Measurements from ENCODE around the gene CSNK1G2.

Gene CSNK1G2

GRCh38 chr19:1941146-1942077 lies at the start of gene CSNK1G2:
Gene CSNK1G2, plus strand, starts transcription at chr19:1941172. Its CDS starts 28,601 bp downstream, at chr19:1969773.
- no peak for DNase-seq (ENCODE audit: low read depth in 4 of 4, low spot score in 1 of 4)

- DNase-seq (ENCODE audit: low read depth in 4 of 4, low spot score in 1 of 4), result no peak
These were observed 47.2 kb upstream of the CSNK1G2 start for GRCh38 chr19:1893791-1894190.

GRCh38 chr19:1896508-1896907 lies 44.5 kb upstream of the CSNK1G2 start:
- DNase-seq (ENCODE audit: low read depth in 4 of 4, low spot score in 1 of 4), result no peak

GRCh38 chr19:1901940-1902404 lies 39.0 kb upstream of the CSNK1G2 start:
- no peak for DNase-seq (ENCODE audit: low read depth in 4 of 4, low spot score in 1 of 4)

GRCh38 chr19:1902923-1903322 lies 38.0 kb upstream of the CSNK1G2 start:
- DNase-seq (ENCODE audit: low read depth in 4 of 4, low spot score in 1 of 4), result no peak

- no peak for DNase-seq (ENCODE audit: low read depth in 4 of 4, low spot score in 1 of 4)
These were observed 36.2 kb upstream of the CSNK1G2 start for GRCh38 chr19:1904860-1905109.

GRCh38 chr19:1905110-1905862 lies 35.7 kb upstream of the CSNK1G2 start, which contains the start of the genes ADAT3 and SCAMP4:
Gene ADAT3, plus strand, starts transcription at chr19:1905399. Its CDS starts 6,649 bp downstream, at chr19:1912048.
Gene SCAMP4, plus strand, starts transcription at chr19:1905399. Its CDS starts 9,621 bp downstream, at chr19:1915020.
- peak; percentile 91 to 99 (median 96) for DNase-seq (ENCODE audit: low read depth in 4 of 4, low spot score in 1 of 4)

- DNase-seq (ENCODE audit: low read depth in 4 of 4, low spot score in 1 of 4), result no peak
These were observed 35.1 kb upstream of the CSNK1G2 start for GRCh38 chr19:1905863-1906375.

- DNase-seq (ENCODE audit: low read depth in 4 of 4, low spot score in 1 of 4), result no peak
These were observed 33.9 kb upstream of the CSNK1G2 start for GRCh38 chr19:1906985-1907562.

- DNase-seq (ENCODE audit: low read depth in 4 of 4, low spot score in 1 of 4), result no peak
These were observed 33.2 kb upstream of the CSNK1G2 start for GRCh38 chr19:1907563-1908363.

GRCh38 chr19:1908364-1908678 lies 32.7 kb upstream of the CSNK1G2 start:
- no peak for DNase-seq (ENCODE audit: low read depth in 4 of 4, low spot score in 1 of 4)

- DNase-seq (ENCODE audit: low read depth in 4 of 4, low spot score in 1 of 4), result no peak
These were observed 31.3 kb upstream of the CSNK1G2 start for GRCh38 chr19:1909761-1910080.

GRCh38 chr19:1910177-1910576 lies 30.8 kb upstream of the CSNK1G2 start:
- DNase-seq (ENCODE audit: low read depth in 4 of 4, low spot score in 1 of 4), result no peak

GRCh38 chr19:1911098-1911497 lies 29.9 kb upstream of the CSNK1G2 start:
- DNase-seq (ENCODE audit: low read depth in 4 of 4, low spot score in 1 of 4), result no peak

- DNase-seq (ENCODE audit: low read depth in 4 of 4, low spot score in 1 of 4), result no peak
These were observed 29.0 kb upstream of the CSNK1G2 start for GRCh38 chr19:1911995-1912394.

GRCh38 chr19:1912760-1913505 lies 28.0 kb upstream of the CSNK1G2 start:
- DNase-seq (ENCODE audit: low read depth in 4 of 4, low spot score in 1 of 4), result no peak

GRCh38 chr19:1913781-1914577 lies 27.0 kb upstream of the CSNK1G2 start:
- no peak for DNase-seq (ENCODE audit: low read depth in 4 of 4, low spot score in 1 of 4)

- no peak for DNase-seq (ENCODE audit: low read depth in 4 of 4, low spot score in 1 of 4)
These were observed 26.1 kb upstream of the CSNK1G2 start for GRCh38 chr19:1914826-1915341.

GRCh38 chr19:1917146-1917545 lies 23.8 kb upstream of the CSNK1G2 start:
- DNase-seq (ENCODE audit: low read depth in 4 of 4, low spot score in 1 of 4), result no peak

All from stimulated activated CD4-positive, alpha-beta T cell treated with anti-CD3 and anti-CD28 coated beads, Interleukin-1b, Interleukin-23, amount 100 ng/mL, for 24 hours (primary cell).